ENCODE data around the gene DNAJB13.

The DNAJB13 gene

DNA sequence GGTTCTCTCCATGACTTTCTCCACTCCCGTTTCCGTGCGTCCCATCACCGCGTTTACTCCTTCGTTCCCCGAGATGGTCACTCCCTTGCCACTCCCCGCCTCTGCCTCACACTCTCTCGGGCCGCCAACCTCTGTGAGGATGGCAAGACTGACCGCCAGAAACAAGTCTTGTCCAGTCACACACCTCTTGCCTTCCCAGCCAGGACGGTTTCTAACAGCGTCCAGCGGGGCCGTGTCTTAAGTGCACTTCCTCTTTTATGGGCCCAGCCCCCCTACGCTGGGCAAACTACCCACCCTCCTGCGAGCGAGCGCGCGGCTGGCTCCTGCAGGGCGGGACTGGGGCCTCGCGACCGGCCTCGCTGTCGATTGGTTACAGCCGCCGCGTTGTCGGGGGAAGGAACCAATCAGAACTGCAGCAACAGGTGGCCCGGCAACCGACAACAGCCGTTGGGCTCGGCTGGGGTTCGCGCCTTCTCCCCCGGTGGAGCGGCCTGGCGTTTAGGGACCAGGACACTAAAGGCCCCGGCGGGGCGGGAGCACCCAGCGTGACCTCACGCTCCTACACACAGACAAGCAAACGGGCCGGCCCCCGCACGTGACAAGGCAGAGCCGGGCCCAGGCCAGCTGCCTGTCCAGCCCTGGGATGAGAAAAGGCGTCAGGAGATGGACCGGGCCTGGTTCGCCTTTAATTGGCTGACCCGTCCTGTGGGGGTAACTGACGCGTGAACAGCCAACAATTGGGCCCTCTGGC lies 32.3 kb downstream of the DNAJB13 start (continued):
- TF ChIP-seq ZNF830 (tag by site-specific recombination; IDR thresholded peaks at IDR 0.05; ENCODE audit: low read depth), result no peak
- peak; percentile 69 for TF ChIP-seq ZNF76 (tag by site-specific recombination; IDR thresholded peaks at IDR 0.05; ENCODE audit: borderline replicate concordance, low read depth)
- TF ChIP-seq, protein P1, sequence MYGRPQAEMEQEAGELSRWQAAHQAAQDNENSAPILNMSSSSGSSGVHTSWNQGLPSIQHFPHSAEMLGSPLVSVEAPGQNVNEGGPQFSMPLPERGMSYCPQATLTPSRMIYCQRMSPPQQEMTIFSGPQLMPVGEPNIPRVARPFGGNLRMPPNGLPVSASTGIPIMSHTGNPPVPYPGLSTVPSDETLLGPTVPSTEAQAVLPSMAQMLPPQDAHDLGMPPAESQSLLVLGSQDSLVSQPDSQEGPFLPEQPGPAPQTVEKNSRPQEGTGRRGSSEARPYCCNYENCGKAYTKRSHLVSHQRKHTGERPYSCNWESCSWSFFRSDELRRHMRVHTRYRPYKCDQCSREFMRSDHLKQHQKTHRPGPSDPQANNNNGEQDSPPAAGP (tag by site-specific recombination; IDR thresholded peaks at IDR 0.05), result peak; percentile 32
- no peak for TF ChIP-seq ZNF701 (tag by site-specific recombination; IDR thresholded peaks at IDR 0.05)
- peak; percentile 82 for TF ChIP-seq KLF10 (tag by site-specific recombination; IDR thresholded peaks at IDR 0.05)
- 0 out of 2 replicates have a peak, but pooled peaks have one; percentile 58 for TF ChIP-seq REPIN1 (tag by site-specific recombination; IDR thresholded peaks at IDR 0.05; ENCODE audit: low read depth)
- TF ChIP-seq ZEB2 (tag by site-specific recombination; IDR thresholded peaks at IDR 0.05), result peak; percentile 89
- no peak for TF ChIP-seq ZNF157 (tag by site-specific recombination; IDR thresholded peaks at IDR 0.05)
- TF ChIP-seq, protein P2, sequence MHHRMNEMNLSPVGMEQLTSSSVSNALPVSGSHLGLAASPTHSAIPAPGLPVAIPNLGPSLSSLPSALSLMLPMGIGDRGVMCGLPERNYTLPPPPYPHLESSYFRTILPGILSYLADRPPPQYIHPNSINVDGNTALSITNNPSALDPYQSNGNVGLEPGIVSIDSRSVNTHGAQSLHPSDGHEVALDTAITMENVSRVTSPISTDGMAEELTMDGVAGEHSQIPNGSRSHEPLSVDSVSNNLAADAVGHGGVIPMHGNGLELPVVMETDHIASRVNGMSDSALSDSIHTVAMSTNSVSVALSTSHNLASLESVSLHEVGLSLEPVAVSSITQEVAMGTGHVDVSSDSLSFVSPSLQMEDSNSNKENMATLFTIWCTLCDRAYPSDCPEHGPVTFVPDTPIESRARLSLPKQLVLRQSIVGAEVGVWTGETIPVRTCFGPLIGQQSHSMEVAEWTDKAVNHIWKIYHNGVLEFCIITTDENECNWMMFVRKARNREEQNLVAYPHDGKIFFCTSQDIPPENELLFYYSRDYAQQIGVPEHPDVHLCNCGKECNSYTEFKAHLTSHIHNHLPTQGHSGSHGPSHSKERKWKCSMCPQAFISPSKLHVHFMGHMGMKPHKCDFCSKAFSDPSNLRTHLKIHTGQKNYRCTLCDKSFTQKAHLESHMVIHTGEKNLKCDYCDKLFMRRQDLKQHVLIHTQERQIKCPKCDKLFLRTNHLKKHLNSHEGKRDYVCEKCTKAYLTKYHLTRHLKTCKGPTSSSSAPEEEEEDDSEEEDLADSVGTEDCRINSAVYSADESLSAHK (tag by site-specific recombination; IDR thresholded peaks at IDR 0.05), result peak; percentile 80
- peak; percentile 76 for TF ChIP-seq SP3 (tag by site-specific recombination; IDR thresholded peaks at IDR 0.05)
- TF ChIP-seq ZNF423 (tag by site-specific recombination; IDR thresholded peaks at IDR 0.05), result peak; percentile 79
- peak; percentile 10; the same call in 1 of the 2 replicates for TF ChIP-seq ZNF623 (tag by site-specific recombination; IDR thresholded peaks at IDR 0.05)
- TF ChIP-seq, protein P3, sequence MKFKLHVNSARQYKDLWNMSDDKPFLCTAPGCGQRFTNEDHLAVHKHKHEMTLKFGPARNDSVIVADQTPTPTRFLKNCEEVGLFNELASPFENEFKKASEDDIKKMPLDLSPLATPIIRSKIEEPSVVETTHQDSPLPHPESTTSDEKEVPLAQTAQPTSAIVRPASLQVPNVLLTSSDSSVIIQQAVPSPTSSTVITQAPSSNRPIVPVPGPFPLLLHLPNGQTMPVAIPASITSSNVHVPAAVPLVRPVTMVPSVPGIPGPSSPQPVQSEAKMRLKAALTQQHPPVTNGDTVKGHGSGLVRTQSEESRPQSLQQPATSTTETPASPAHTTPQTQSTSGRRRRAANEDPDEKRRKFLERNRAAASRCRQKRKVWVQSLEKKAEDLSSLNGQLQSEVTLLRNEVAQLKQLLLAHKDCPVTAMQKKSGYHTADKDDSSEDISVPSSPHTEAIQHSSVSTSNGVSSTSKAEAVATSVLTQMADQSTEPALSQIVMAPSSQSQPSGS (tag by site-specific recombination; IDR thresholded peaks at IDR 0.05; ENCODE audit: low read depth), result no peak
- TF ChIP-seq ZNF48 (tag by site-specific recombination; IDR thresholded peaks at IDR 0.05), result no peak
- 0 out of 2 replicates have a peak, but pooled peaks have one; percentile 18 for TF ChIP-seq ZNF843 (tag by site-specific recombination; IDR thresholded peaks at IDR 0.05)
- TF ChIP-seq ZNF2 (tag by site-specific recombination; IDR thresholded peaks at IDR 0.05), result peak; percentile 50; the same call in 1 of the 2 replicates
- peak; percentile 90 for TF ChIP-seq KLF8 (tag by site-specific recombination; IDR thresholded peaks at IDR 0.05)
- TF ChIP-seq, protein P4, sequence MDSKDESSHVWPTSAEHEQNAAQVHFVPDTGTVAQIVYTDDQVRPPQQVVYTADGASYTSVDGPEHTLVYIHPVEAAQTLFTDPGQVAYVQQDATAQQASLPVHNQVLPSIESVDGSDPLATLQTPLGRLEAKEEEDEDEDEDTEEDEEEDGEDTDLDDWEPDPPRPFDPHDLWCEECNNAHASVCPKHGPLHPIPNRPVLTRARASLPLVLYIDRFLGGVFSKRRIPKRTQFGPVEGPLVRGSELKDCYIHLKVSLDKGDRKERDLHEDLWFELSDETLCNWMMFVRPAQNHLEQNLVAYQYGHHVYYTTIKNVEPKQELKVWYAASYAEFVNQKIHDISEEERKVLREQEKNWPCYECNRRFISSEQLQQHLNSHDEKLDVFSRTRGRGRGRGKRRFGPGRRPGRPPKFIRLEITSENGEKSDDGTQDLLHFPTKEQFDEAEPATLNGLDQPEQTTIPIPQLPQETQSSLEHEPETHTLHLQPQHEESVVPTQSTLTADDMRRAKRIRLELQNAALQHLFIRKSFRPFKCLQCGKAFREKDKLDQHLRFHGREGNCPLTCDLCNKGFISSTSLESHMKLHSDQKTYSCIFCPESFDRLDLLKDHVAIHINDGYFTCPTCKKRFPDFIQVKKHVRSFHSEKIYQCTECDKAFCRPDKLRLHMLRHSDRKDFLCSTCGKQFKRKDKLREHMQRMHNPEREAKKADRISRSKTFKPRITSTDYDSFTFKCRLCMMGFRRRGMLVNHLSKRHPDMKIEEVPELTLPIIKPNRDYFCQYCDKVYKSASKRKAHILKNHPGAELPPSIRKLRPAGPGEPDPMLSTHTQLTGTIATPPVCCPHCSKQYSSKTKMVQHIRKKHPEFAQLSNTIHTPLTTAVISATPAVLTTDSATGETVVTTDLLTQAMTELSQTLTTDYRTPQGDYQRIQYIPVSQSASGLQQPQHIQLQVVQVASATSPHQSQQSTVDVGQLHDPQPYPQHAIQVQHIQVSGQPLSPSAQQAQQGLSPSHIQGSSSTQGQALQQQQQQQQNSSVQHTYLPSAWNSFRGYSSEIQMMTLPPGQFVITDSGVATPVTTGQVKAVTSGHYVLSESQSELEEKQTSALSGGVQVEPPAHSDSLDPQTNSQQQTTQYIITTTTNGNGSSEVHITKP (tag by site-specific recombination; IDR thresholded peaks at IDR 0.05), result peak; percentile 85
- TF ChIP-seq BCL11A (tag by site-specific recombination; IDR thresholded peaks at IDR 0.05; ENCODE audit: low read depth), result peak; percentile 74; the same call in 1 of the 2 replicates
- no peak for TF ChIP-seq ZNF350 (tag by site-specific recombination; IDR thresholded peaks at IDR 0.05)
- TF ChIP-seq EGR2 (tag by site-specific recombination; IDR thresholded peaks at IDR 0.05; ENCODE audit: low read depth), result peak; percentile 37
- TF ChIP-seq ZFP3 (tag by site-specific recombination; IDR thresholded peaks at IDR 0.05; ENCODE audit: low read depth), result peak; percentile 77
- TF ChIP-seq, protein P5, sequence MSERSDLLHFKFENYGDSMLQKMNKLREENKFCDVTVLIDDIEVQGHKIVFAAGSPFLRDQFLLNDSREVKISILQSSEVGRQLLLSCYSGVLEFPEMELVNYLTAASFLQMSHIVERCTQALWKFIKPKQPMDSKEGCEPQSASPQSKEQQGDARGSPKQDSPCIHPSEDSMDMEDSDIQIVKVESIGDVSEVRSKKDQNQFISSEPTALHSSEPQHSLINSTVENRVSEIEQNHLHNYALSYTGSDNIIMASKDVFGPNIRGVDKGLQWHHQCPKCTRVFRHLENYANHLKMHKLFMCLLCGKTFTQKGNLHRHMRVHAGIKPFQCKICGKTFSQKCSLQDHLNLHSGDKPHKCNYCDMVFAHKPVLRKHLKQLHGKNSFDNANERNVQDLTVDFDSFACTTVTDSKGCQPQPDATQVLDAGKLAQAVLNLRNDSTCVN (tag by site-specific recombination; optimal IDR thresholded peaks at IDR 0.05), result peak; percentile 87
- no peak for TF ChIP-seq ZNF510 (tag by site-specific recombination; IDR thresholded peaks at IDR 0.05; ENCODE audit: insufficient replicate concordance)
- TF ChIP-seq, protein P6, sequence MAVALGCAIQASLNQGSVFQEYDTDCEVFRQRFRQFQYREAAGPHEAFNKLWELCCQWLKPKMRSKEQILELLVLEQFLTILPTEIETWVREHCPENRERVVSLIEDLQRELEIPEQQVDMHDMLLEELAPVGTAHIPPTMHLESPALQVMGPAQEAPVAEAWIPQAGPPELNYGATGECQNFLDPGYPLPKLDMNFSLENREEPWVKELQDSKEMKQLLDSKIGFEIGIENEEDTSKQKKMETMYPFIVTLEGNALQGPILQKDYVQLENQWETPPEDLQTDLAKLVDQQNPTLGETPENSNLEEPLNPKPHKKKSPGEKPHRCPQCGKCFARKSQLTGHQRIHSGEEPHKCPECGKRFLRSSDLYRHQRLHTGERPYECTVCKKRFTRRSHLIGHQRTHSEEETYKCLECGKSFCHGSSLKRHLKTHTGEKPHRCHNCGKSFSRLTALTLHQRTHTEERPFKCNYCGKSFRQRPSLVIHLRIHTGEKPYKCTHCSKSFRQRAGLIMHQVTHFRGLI (tag by site-specific recombination; IDR thresholded peaks at IDR 0.05), result peak; percentile 98
- peak; percentile 51 for TF ChIP-seq ZFP69B (tag by site-specific recombination; IDR thresholded peaks at IDR 0.05)
- peak; percentile 82 for TF ChIP-seq ZNF501 (tag by site-specific recombination; IDR thresholded peaks at IDR 0.05)
- peak; percentile 97 for TF ChIP-seq ZNF341 (tag by site-specific recombination; IDR thresholded peaks at IDR 0.05; ENCODE audit: low read depth)

All from HEK293 (cell line).